Liver (tissue), 9 donors: Measurements from ENCODE around the gene AMACR. TPM values are rescaled to one million over a fixed set of nuclear protein-coding genes. Genes with fewer than 3 reads are reported as not detected.

Source experiments
- DNase-seq: peaks from one replicate; pipeline ENCODE4 v3.0.0-alpha.2; 2017; ENCODE audit warnings: low spot score
- H3K27ac ChIP-seq, 2 donors: one replicate each; pipeline ENCODE4 v1.7.0; 2013; ENCODE audit warnings: inconsistent platforms in 2 of 2, low read length in 2 of 2, control low read depth in 1 of 2, low read depth in 1 of 2, mild to moderate bottlenecking in 1 of 2
- H3K27me3 ChIP-seq, 4 donors: one replicate each; pipeline versions ENCODE4 v1.6.1 to v1.7.0; 2013; ENCODE audit warnings: low read length in 3 of 4, inconsistent platforms in 1 of 4, mild to moderate bottlenecking in 1 of 4, moderate library complexity in 1 of 4; ENCODE audit not compliant: control insufficient read depth in 4 of 4, insufficient read depth in 4 of 4
- H3K36me3 ChIP-seq, 4 donors: one replicate each; pipeline versions ENCODE4 v1.6.1 to v1.7.0; 2013; ENCODE audit warnings: low read length in 3 of 4, mild to moderate bottlenecking in 3 of 4, low read depth in 1 of 4, moderate library complexity in 1 of 4; ENCODE audit not compliant: control insufficient read depth in 4 of 4, insufficient read depth in 3 of 4
- H3K4me1 ChIP-seq, 4 donors: one replicate each; pipeline versions ENCODE4 v1.6.1 to v1.7.0; 2013; ENCODE audit warnings: low read length in 3 of 4, mild to moderate bottlenecking in 3 of 4, moderate library complexity in 1 of 4; ENCODE audit not compliant: control insufficient read depth in 4 of 4, insufficient read depth in 4 of 4
- H3K4me3 ChIP-seq, 3 donors: one replicate each; pipeline versions ENCODE4 v1.6.1 to v1.7.0; 2013; ENCODE audit warnings: low read length in 3 of 3, control low read depth in 1 of 3, low read depth in 1 of 3, mild to moderate bottlenecking in 1 of 3
- H3K9ac ChIP-seq, 2 donors: one replicate each; pipeline ENCODE4 v1.7.0; 2013; ENCODE audit warnings: low read length in 2 of 2, mild to moderate bottlenecking in 2 of 2, moderate library complexity in 2 of 2, control low read depth in 1 of 2, low read depth in 1 of 2
- H3K9me3 ChIP-seq, 4 donors: one replicate each; pipeline versions ENCODE4 v1.6.1 to v1.7.0; 2013; ENCODE audit warnings: low read length in 3 of 4; ENCODE audit not compliant: control insufficient read depth in 4 of 4
- EGR1 ChIP-seq, 2 donors: IDR thresholded peaks; 2 replicates each; pipeline ENCODE4 v1.6.1; 2016 to 2018; ENCODE audit warnings: antibody characterized with exemption in 2 of 2, low read depth in 2 of 2
- FOXA1 ChIP-seq: IDR thresholded peaks from 2 replicates; pipeline ENCODE4 v1.6.1; 2016; ENCODE audit warnings: antibody characterized with exemption
- FOXA2 ChIP-seq: IDR thresholded peaks from 2 replicates; pipeline ENCODE4 v1.6.1; 2016; ENCODE audit warnings: antibody characterized with exemption
- GABPA ChIP-seq, 2 donors: IDR thresholded peaks in 1 of 2; conservative IDR thresholded peaks in 1 of 2; 2 replicates each; pipeline ENCODE4 v1.6.1; 2016; ENCODE audit warnings: antibody characterized with exemption in 2 of 2, mild to moderate bottlenecking in 1 of 2, moderate library complexity in 1 of 2
- HNF4A ChIP-seq, 2 donors: conservative IDR thresholded peaks; 2 replicates each; pipeline ENCODE4 v1.6.1; 2016; ENCODE audit warnings: antibody characterized with exemption in 2 of 2, mild to moderate bottlenecking in 2 of 2
- HNF4G ChIP-seq: IDR thresholded peaks from 2 replicates; pipeline ENCODE4 v1.6.1; 2016; ENCODE audit warnings: antibody characterized with exemption
- MAX ChIP-seq: IDR thresholded peaks from 2 replicates; pipeline ENCODE4 v1.6.1; 2016; ENCODE audit warnings: antibody characterized with exemption
- NR2F2 ChIP-seq: IDR thresholded peaks from 2 replicates; pipeline ENCODE4 v1.6.1; 2016; ENCODE audit warnings: antibody characterized with exemption
- RAD21 ChIP-seq, 2 donors: IDR thresholded peaks; 2 replicates each; pipeline ENCODE4 v1.6.1; 2016; ENCODE audit warnings: antibody characterized with exemption in 2 of 2, mild to moderate bottlenecking in 2 of 2
- REST ChIP-seq: IDR thresholded peaks from 2 replicates; pipeline ENCODE4 v1.6.1; 2016; ENCODE audit warnings: antibody characterized with exemption, mild to moderate bottlenecking
- SP1 ChIP-seq: IDR thresholded peaks from 2 replicates; pipeline ENCODE4 v1.6.1; 2018; ENCODE audit warnings: antibody characterized with exemption, mild to moderate bottlenecking
- TAF1 ChIP-seq: conservative IDR thresholded peaks from 2 replicates; pipeline ENCODE4 v1.6.1; 2016; ENCODE audit warnings: antibody characterized with exemption, mild to moderate bottlenecking
- YY1 ChIP-seq: IDR thresholded peaks from 2 replicates; pipeline ENCODE4 v1.6.1; 2016; ENCODE audit warnings: antibody characterized with exemption, mild to moderate bottlenecking
- ZBTB33 ChIP-seq: IDR thresholded peaks from 2 replicates; pipeline ENCODE4 v1.6.1; 2016; ENCODE audit warnings: antibody characterized with exemption
- WGBS: extraction: QIAGEN DNeasy Blood & Tissue Kit; methylation state at CpG from one replicate; pipeline ENCODE4 v1.1.7; 2013; 5-methylcytosine and 5-hydroxymethylcytosine counted together
- polyA plus RNA-seq, 2 donors: library from polyadenylated mRNA; stranded (reverse) in 1 of 2; unstranded in 1 of 2; fragments of 200-250 nt in 1 of 2; fragments of >200 nt in 1 of 2; fragmentation: Nextera tagmentation in 1 of 2; extraction: Ambion mirVana in 1 of 2; gene quantifications; one replicate each; pipeline versions ENCODE4 v1.2.1 to v1.2.3, GENCODE V29; 2013 to 2015
- total RNA-seq, 2 donors: library from RNA; depleted of rRNA; stranded (reverse); fragments of >200 nt; gene quantifications; one replicate each; pipeline ENCODE4 v1.2.3, GENCODE V29; 2014
- donor health status: healthy.
- donor health status: healthy.
- donor health status: healthy.
- donor health status: healthy.
- donor health status: healthy.

AMACR gene
- total and polyA plus RNA-seq, 4 donors: 15.6 to 48.5 (median 31.7) TPM

GRCh38 chr5:34042321-34042720, 34.5 kb upstream of the AMACR start:
- no peak overlapping the region for H3K4me3 ChIP-seq
- no peak for DNase-seq
- H3K9me3 ChIP-seq: no peaks in the 10 kb centered on the region
- H3K36me3 ChIP-seq: no peaks in the 10 kb centered on the region
- WGBS: 79% methylated on average over 7 of the region's 7 CpGs
- peaks cover 3 to 24% (median 4%) of the 10 kb centered on the region in 4 donors for H3K4me1 ChIP-seq
- no peak overlapping the region for H3K27ac ChIP-seq
- H3K9ac ChIP-seq: no peak overlapping the region
- peak; percentile 92 for TF ChIP-seq REST
- TF ChIP-seq MAX: peak; percentile 28
- TF ChIP-seq TAF1: no peak
- TF ChIP-seq GABPA (IDR thresholded peaks at IDR 0.05 in 1 of 2, conservative IDR thresholded peaks at IDR 0.05 in 1 of 2): no peak
- no peak for TF ChIP-seq EGR1 (IDR thresholded peaks at IDR 0.05; ENCODE audit: low read depth in 2 of 2)
- TF ChIP-seq HNF4A (conservative IDR thresholded peaks at IDR 0.05): no peak
- TF ChIP-seq SP1: no peak
- no peak for TF ChIP-seq HNF4G
- TF ChIP-seq ZBTB33: no peak
- TF ChIP-seq FOXA1: no peak
- TF ChIP-seq NR2F2: peak; percentile 36
- H3K27me3 ChIP-seq: no peaks in the 10 kb centered on the region

- H3K27ac ChIP-seq: no peak overlapping the region
- WGBS: 99% methylated on average over 1 of the region's 1 CpG
These were observed 33.6 kb upstream of the AMACR start for GRCh38 chr5:34041247-34041972.

More at GRCh38 chr5:34041247-34041972, 33.6 kb upstream of the AMACR start:
- H3K9me3 ChIP-seq: no peaks in the 10 kb centered on the region
- H3K27me3 ChIP-seq: no peaks in the 10 kb centered on the region
- H3K4me3 ChIP-seq: no peak overlapping the region
- DNase-seq: no peak
- H3K9ac ChIP-seq: no peak overlapping the region
- H3K36me3 ChIP-seq: no peaks in the 10 kb centered on the region
- TF ChIP-seq REST (no peak), YY1 (no peak), TAF1 (no peak), ZBTB33 (no peak), GABPA (IDR thresholded peaks at IDR 0.05 in 1 of 2, conservative IDR thresholded peaks at IDR 0.05 in 1 of 2) (no peak), EGR1 (IDR thresholded peaks at IDR 0.05; ENCODE audit: low read depth in 2 of 2) (no peak), SP1 (no peak), FOXA2 (no peak), MAX (no peak), RAD21 (IDR thresholded peaks at IDR 0.05) (no peak)
- H3K4me1 ChIP-seq: peaks cover 3 to 23% (median 4%) of the 10 kb centered on the region in 4 donors
